Measurements from ENCODE around the gene RAD9B. TPM values are rescaled to one million over a fixed set of nuclear protein-coding genes. Genes with fewer than 3 reads are reported as not detected.

RAD9B gene
- total and polyA plus RNA-seq, 10 of the 15 experiments (the other 5 are each of a cell fraction or from before 2014, with no cell fraction given), result 0.54 to 2.0 (median 1.3) TPM

GRCh38 chr12:110468214-110469048, 33.7 kb upstream of the RAD9B start, which contains the start of the genes FAM216A and GPN3 (continued):
- TF ChIP-seq SMAD5 (IDR thresholded peaks at IDR 0.05; ENCODE audit: low read depth) (0 out of 2 replicates have a peak, but pooled peaks have one; percentile 48), RAD21 (IDR thresholded peaks at IDR 0.05; ENCODE audit: insufficient read depth, low read depth, low read length) (no peak), SRF (IDR thresholded peaks at IDR 0.05; ENCODE audit: low read depth in 2 of 2, low read length in 2 of 2) (0 out of 4 replicates have a peak, but pooled peaks of 1 of the 2 experiments have one; percentile 43), CBFB (IDR thresholded peaks at IDR 0.05; ENCODE audit: low read depth) (peak; percentile 76), SP1 (IDR thresholded peaks at IDR 0.05; ENCODE audit: low read depth, low read length) (peak; percentile 81), MYB (IDR thresholded peaks at IDR 0.05; ENCODE audit: borderline replicate concordance, low read depth, low read length) (peak; percentile 65; the same call in 1 of the 2 replicates), CEBPB (IDR thresholded peaks at IDR 0.05; ENCODE audit: borderline replicate concordance in 1 of 2, low read depth in 2 of 2, low read length in 2 of 2) (no peak), RB1 (IDR thresholded peaks at IDR 0.05; ENCODE audit: borderline replicate concordance) (0 out of 2 replicates have a peak, but pooled peaks have one; percentile 10), CREM (IDR thresholded peaks at IDR 0.05; ENCODE audit: low read depth) (peak; percentile 42; the same call in 1 of the 2 replicates), SREBF2 (IDR thresholded peaks at IDR 0.05; ENCODE audit: low read length) (no peak), POLR2A (IDR thresholded peaks at IDR 0.05; ENCODE audit: low read depth, low read length) (peak; percentile 91), SMAD1 (IDR thresholded peaks at IDR 0.05; ENCODE audit: low read depth, partially characterized antibody) (peak; percentile 37), SMARCA5 (IDR thresholded peaks at IDR 0.05) (peak; percentile 57), ZBED1 (IDR thresholded peaks at IDR 0.05; ENCODE audit: borderline replicate concordance) (peak; percentile 49; the same call in 1 of the 2 replicates), NRF1 (conservative IDR thresholded peaks at IDR 0.05; ENCODE audit: low read depth, low read length) (0 out of 2 replicates have a peak, but pooled peaks have one; percentile 11), TCF3 (IDR thresholded peaks at IDR 0.05; ENCODE audit: borderline replicate concordance, insufficient read depth, low read depth, low read length) (peak; percentile 78), KDM1A (IDR thresholded peaks at IDR 0.05; ENCODE audit: borderline replicate concordance) (no peak), BHLHE40 (IDR thresholded peaks at IDR 0.05; ENCODE audit: borderline replicate concordance in 1 of 2, low read depth in 2 of 2, low read length in 1 of 2) (peak; percentile 78 to 93), EZH2 (IDR thresholded peaks at IDR 0.05; ENCODE audit: borderline replicate concordance, control insufficient read depth, low read depth, low read length) (no peak)
- TF ChIP-seq, protein P1, sequence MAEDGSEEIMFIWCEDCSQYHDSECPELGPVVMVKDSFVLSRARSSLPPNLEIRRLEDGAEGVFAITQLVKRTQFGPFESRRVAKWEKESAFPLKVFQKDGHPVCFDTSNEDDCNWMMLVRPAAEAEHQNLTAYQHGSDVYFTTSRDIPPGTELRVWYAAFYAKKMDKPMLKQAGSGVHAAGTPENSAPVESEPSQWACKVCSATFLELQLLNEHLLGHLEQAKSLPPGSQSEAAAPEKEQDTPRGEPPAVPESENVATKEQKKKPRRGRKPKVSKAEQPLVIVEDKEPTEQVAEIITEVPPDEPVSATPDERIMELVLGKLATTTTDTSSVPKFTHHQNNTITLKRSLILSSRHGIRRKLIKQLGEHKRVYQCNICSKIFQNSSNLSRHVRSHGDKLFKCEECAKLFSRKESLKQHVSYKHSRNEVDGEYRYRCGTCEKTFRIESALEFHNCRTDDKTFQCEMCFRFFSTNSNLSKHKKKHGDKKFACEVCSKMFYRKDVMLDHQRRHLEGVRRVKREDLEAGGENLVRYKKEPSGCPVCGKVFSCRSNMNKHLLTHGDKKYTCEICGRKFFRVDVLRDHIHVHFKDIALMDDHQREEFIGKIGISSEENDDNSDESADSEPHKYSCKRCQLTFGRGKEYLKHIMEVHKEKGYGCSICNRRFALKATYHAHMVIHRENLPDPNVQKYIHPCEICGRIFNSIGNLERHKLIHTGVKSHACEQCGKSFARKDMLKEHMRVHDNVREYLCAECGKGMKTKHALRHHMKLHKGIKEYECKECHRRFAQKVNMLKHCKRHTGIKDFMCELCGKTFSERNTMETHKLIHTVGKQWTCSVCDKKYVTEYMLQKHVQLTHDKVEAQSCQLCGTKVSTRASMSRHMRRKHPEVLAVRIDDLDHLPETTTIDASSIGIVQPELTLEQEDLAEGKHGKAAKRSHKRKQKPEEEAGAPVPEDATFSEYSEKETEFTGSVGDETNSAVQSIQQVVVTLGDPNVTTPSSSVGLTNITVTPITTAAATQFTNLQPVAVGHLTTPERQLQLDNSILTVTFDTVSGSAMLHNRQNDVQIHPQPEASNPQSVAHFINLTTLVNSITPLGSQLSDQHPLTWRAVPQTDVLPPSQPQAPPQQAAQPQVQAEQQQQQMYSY (CRISPR knock-in tag; IDR thresholded peaks at IDR 0.05), result no peak
- TF ChIP-seq, protein P2, sequence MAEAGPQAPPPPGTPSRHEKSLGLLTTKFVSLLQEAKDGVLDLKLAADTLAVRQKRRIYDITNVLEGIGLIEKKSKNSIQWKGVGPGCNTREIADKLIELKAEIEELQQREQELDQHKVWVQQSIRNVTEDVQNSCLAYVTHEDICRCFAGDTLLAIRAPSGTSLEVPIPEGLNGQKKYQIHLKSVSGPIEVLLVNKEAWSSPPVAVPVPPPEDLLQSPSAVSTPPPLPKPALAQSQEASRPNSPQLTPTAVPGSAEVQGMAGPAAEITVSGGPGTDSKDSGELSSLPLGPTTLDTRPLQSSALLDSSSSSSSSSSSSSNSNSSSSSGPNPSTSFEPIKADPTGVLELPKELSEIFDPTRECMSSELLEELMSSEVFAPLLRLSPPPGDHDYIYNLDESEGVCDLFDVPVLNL (IDR thresholded peaks at IDR 0.05; ENCODE audit: low read depth, low read length), result peak; percentile 83
- TF ChIP-seq, protein P3, sequence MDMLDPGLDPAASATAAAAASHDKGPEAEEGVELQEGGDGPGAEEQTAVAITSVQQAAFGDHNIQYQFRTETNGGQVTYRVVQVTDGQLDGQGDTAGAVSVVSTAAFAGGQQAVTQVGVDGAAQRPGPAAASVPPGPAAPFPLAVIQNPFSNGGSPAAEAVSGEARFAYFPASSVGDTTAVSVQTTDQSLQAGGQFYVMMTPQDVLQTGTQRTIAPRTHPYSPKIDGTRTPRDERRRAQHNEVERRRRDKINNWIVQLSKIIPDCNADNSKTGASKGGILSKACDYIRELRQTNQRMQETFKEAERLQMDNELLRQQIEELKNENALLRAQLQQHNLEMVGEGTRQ (IDR thresholded peaks at IDR 0.05; ENCODE audit: borderline replicate concordance, low read depth, low read length), result no peak; the same call in 1 of the 2 replicates
- TF ChIP-seq, protein P4, sequence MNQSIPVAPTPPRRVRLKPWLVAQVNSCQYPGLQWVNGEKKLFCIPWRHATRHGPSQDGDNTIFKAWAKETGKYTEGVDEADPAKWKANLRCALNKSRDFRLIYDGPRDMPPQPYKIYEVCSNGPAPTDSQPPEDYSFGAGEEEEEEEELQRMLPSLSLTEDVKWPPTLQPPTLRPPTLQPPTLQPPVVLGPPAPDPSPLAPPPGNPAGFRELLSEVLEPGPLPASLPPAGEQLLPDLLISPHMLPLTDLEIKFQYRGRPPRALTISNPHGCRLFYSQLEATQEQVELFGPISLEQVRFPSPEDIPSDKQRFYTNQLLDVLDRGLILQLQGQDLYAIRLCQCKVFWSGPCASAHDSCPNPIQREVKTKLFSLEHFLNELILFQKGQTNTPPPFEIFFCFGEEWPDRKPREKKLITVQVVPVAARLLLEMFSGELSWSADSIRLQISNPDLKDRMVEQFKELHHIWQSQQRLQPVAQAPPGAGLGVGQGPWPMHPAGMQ (IDR thresholded peaks at IDR 0.05; ENCODE audit: borderline replicate concordance), result no peak
